ENCODE measurements around the gene IKBKG.

- TF ChIP-seq EZH2 (IDR thresholded peaks at IDR 0.05) (no peak), POLR2AphosphoS5 (IDR thresholded peaks at IDR 0.05; ENCODE audit: borderline replicate concordance, low read depth, low read length) (no peak)
These were observed 54.8 kb downstream of the IKBKG start for GRCh38 chrX:154602226-154602625.
